GM10847 (cell line): ENCODE results near the gene UMAD1.

Experiments used
- POLR2A ChIP-seq: IDR thresholded peaks from 2 replicates; pipeline ENCODE4 v1.6.1; 2011; ENCODE audit not compliant: insufficient read length; ENCODE audit errors: extremely low read depth

UMAD1 gene

DNA sequence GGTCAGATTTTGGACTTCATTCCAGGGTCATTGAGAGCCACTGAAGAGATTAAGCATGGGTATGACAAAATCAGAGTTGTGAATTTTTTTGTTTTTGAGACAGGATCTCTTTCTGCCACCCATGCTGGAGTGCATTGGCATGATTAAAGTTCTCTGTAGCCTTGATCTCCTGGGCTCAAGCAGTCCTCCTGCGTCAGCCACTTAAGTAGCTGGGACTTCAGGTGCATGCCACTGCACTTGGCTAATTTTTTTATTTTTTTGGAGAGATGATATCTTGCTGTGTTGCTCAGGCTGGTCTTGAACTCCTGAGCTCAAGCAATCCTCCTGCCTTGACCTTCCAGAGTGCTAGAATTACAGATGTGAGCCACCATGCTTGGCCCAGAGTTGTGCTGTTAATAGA, 275.5 kb downstream of the UMAD1 start:
- no peak for TF ChIP-seq POLR2A

DNA sequence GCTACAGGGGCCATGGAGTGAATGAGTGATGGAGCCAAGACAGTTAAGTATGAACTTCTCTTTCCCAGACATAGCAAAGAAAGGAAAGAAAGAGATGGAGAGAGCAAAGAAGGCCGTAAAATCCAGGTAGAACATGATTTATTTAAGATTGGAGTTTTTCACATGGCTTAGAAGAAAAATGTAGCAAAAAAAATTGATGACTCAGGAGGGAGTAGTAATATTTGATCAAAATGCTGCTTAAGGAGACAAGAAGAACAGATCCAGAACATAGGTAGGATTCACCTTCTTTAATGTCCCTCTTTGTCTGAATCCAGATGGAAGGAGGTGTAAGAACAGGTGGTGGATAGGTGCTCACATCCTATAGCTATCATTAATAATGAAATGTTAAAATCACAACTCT, 277.0 kb downstream of the UMAD1 start:
- TF ChIP-seq POLR2A: no peak

DNA sequence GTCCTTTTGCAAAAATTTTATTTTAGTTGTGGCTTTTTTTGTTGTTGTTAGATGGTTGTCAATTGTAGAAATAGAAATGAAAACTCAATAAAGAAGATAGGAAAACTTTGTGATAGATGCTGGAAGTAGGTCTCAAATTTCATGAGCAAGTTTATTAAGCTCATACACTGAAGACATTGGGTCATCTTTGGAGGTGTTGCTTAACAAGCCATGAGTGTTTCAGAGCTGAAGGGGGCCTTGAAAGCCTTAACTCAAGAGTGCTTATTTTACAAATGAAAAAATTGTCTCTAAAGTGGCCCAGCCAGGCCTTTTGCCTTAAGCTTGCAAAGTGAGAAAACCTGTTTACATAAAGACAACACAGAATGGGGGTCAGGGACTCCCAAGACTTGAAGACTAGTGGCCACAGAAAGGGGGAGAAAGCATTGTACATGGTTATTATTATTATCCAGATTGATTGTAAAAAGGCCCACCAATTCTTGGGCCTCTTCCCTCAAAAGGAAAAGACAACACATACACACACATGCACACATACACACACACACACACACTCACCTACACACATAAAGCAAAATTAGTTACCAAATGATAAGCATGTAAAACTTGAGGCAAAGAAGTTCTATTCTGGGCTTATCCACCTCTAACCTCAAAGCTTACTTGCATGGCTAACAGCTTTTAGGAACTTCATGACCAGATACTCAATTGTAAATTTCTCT, 278.3 kb downstream of the UMAD1 start:
- no peak for TF ChIP-seq POLR2A

DNA sequence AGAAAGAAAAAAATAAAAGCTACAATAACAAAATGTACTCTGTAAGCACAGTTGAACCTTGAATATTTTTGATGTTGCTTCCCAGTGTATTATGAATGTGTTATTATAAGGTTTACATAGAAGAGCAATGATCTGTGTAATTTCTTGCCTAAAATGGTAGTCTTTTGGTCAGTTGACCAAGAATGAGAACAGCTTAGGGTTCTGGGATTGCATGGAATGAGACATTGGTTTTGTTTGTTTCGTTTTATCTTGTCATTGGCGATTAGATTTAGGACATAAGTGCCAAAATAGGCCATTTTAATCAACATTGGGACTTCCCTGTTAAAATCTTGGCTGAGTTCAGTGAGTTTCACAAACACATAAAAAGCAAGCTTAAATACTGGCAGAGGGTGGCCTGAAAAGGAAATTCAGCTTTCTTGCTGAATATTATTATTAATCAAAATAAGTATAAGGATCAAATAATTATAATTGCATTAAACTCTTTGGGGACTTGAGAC, 278.9 kb downstream of the UMAD1 start:
- TF ChIP-seq POLR2A: no peak

DNA sequence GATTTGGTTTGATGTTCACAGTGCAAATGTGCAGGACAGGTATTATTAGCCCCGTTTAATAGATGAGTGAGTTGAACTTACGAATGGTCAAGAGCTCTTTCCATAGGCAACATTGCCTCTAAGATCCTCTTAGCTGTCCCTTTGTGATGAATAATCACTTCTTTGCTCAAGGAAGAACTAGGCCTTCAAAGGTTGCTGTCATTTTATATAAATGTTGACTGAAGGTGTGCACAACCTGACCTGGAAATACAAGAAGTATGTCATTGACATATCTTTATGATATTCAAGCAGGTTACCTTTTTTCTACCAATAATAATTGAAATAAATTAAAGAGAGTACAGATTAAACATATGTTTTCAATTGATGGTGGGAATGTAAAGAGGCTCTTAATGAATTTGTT, 279.5 kb downstream of the UMAD1 start:
- no peak for TF ChIP-seq POLR2A

DNA sequence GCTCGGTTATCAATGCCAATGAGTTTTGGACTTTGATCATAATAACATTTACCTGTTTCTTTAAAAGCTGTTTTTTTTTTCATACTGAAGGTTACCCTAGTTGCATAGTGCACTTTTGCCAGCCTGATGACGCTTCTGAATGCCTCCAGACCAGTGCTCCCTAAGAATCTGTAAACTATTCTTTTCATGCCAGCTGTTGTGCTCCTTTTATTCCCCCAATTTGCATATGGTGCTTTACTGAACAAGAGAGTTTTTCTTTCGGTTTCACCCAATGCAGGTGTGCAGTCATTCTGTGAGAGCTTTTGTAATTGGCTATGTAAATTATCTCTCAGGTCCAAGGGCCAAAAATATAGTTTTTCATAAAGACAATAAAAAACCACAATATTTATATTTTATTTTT, 279.9 kb downstream of the UMAD1 start:
- TF ChIP-seq POLR2A: no peak

DNA sequence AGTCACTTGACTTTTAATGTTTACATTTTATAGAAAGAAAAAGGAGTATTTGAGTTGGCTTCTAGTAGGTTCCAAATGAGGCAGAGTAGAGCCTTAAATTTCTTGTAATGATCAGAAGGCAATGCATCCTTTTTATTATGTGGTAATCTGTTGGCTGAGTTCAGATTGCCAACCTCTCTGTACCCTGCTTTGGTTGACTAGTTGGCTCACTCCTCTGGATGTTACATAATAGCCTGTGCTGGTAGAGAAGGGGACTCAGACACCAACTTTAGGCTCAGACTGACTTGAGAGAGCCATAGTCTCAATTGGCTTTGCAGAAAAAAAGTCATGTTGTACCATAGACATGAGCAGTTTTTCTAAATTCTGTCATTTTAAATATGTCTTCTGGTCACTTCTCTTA, 281.3 kb downstream of the UMAD1 start:
- TF ChIP-seq POLR2A: no peak

DNA sequence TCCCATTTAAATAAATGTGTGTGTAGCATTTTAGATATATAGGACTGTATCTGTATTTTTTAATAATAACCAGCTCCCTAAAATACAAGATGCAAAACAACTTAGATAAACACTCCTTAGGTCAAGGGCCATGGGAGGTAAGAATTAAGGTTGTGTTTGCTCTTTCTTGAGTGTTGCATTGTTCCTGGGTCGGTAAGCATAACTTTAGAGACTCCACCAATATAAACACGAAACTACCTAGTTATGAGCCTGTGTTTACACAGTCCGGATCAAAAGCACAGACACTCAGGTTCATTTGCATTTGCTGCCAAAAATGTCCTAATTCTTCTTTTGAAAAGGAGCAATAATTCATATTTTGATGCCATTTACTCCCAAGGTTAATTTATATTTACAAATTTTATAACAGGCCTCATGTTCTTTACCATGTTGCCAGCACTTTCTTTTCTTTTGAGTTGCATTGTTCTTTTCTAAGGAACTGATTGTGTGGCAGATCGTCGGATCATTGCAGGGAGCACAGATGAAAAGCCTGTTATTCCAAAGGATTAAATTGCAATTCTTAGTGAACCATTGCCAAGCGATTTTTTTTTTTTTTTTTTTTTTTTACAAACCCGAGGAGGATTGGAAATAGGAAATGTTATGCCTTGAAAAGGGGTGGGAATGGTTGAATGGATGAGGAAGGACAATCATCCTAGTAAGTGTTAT, 282.3 kb downstream of the UMAD1 start:
- TF ChIP-seq POLR2A: no peak

DNA sequence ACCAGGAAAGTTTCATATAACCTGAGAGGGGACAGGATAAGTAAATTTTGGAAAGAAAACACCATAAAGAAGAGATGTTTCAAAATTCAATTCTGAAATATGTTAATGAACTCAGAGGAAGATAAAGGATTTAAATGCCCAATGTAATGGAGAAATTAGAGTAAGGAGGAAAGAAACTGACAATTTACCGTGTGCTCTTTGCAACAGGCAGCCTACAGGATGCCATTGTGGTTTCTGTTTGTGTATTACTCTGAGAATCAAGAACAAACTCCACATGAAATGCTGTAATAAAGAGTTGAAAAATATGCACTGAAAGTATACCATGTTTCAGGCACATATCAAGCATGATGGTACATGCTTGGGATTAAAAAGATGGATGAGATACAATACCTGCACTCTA, 283.3 kb downstream of the UMAD1 start:
- no peak for TF ChIP-seq POLR2A

DNA sequence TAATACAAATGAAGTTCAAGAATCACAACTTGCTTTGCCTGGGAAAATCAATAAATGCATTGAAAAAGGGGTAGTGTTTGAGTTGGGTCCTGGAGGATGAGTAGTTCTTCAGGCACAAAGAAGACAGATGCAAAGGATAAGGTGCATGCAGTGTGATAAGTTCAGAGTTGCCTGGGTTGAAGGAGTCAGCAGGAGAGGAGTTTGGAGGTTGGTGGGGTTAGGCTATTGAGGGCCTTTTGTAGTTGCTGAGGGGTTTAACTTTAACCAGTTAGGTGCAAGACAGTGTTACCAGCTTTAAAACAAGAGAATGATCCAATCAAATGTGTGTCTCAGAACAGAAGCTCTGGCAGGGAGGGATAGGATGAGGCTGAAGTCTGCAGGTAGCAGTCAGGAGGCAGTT, 283.8 kb downstream of the UMAD1 start:
- TF ChIP-seq POLR2A: no peak
